ENCODE data around the gene SLC9A9. TPM values are rescaled to one million over a fixed set of nuclear protein-coding genes. Genes with fewer than 3 reads are reported as not detected.
A peak's percentile ranks its signal among the peaks of the same experiment; 100 is the strongest.

Gene SLC9A9
- total RNA-seq, 3 donors from 2014 or later (not counting 1 experiment from before 2014, with no cell fraction given), result 24.0 to 29.1 (median 27.2) TPM

- Mint-ChIP-seq H3K9me3 (no peaks in the 10 kb centered on the region), H3K4me3 (no peak overlapping the region), H3K27ac (peak overlapping the region; percentile 21 to 35), H3K36me3 (no peaks in the 10 kb centered on the region), H3K4me1 (peaks cover 50 to 62% of the 10 kb centered on the region in 2 donors), H3K27me3 (ENCODE audit: low read depth in 2 of 2) (no peaks in the 10 kb centered on the region)
- Histone ChIP-seq H3K27me3 (ENCODE audit: control insufficient read depth, insufficient read depth, low read length) (no peaks in the 10 kb centered on the region), H3K9me3 (ENCODE audit: control insufficient read depth, insufficient read depth, low read length) (no peaks in the 10 kb centered on the region), H3K4me3 (ENCODE audit: low read length) (no peak overlapping the region), H3K36me3 (ENCODE audit: control insufficient read depth, insufficient read depth, low read length) (no peaks in the 10 kb centered on the region), H3K4me1 (ENCODE audit: control insufficient read depth, insufficient read depth, low read length) (peaks cover 18% of the 10 kb centered on the region), H3K27ac (ENCODE audit: low read length) (no peak overlapping the region)
- 100% methylated on average over 1 of the region's 1 CpG for WGBS (ENCODE audit: insufficient coverage)
- TF ChIP-seq CTCF (IDR thresholded peaks at IDR 0.05), result no peak
- no peak for DNase-seq
- intact Hi-C loops (cut with micrococcal nuclease), result no loop called here
- ATAC-seq, result peak; percentile 32 to 84 (median 62)
Observed at GRCh38 chr3:143307613-143308183, 540.6 kb downstream of the SLC9A9 start.

- Histone ChIP-seq H3K4me1 (ENCODE audit: control insufficient read depth, insufficient read depth, low read length) (peaks cover 30% of the 10 kb centered on the region), H3K27me3 (ENCODE audit: control insufficient read depth, insufficient read depth, low read length) (no peaks in the 10 kb centered on the region), H3K36me3 (ENCODE audit: control insufficient read depth, insufficient read depth, low read length) (no peaks in the 10 kb centered on the region), H3K9me3 (ENCODE audit: control insufficient read depth, insufficient read depth, low read length) (no peaks in the 10 kb centered on the region), H3K27ac (ENCODE audit: low read length) (no peak overlapping the region), H3K4me3 (ENCODE audit: low read length) (no peak overlapping the region)
- no peaks in the 10 kb centered on the region for H3K27me3 Mint-ChIP-seq (ENCODE audit: low read depth in 2 of 2)
- intact Hi-C loops (cut with micrococcal nuclease), result no loop called here
- ATAC-seq (no peak), DNase-seq (no peak)
- peaks cover 60 to 73% of the 10 kb centered on the region in 2 donors for H3K4me1 Mint-ChIP-seq
- no peaks in the 10 kb centered on the region for H3K9me3 Mint-ChIP-seq
- WGBS (ENCODE audit: insufficient coverage), result 94% methylated on average over 1 of the region's 1 CpG
- H3K27ac Mint-ChIP-seq, result peak overlapping the region in 1 of 2 donors; percentile 35
- H3K4me3 Mint-ChIP-seq, result no peak overlapping the region
- H3K36me3 Mint-ChIP-seq, result no peaks in the 10 kb centered on the region
- TF ChIP-seq CTCF (IDR thresholded peaks at IDR 0.05), result no peak
Observed at GRCh38 chr3:143306407-143306806, 541.9 kb downstream of the SLC9A9 start.

GRCh38 chr3:143302638-143303171 is 545.6 kb downstream of the SLC9A9 start:
- Mint-ChIP-seq H3K36me3 (no peaks in the 10 kb centered on the region), H3K27ac (peak overlapping the region; percentile 80 to 84), H3K4me3 (peak overlapping the region; percentile 83), H3K27me3 (ENCODE audit: low read depth in 2 of 2) (no peaks in the 10 kb centered on the region), H3K9me3 (no peaks in the 10 kb centered on the region), H3K4me1 (peaks cover 89 to 92% of the 10 kb centered on the region in 2 donors)
- H3K4me3 ChIP-seq (ENCODE audit: low read length), result no peak overlapping the region
- no peak overlapping the region for H3K27ac ChIP-seq (ENCODE audit: low read length)
- no peak for TF ChIP-seq CTCF (IDR thresholded peaks at IDR 0.05)
- no peaks in the 10 kb centered on the region for H3K27me3 ChIP-seq (ENCODE audit: control insufficient read depth, insufficient read depth, low read length)
- no peaks in the 10 kb centered on the region for H3K36me3 ChIP-seq (ENCODE audit: control insufficient read depth, insufficient read depth, low read length)
- 70% methylated on average over 10 of the region's 11 CpGs for WGBS (ENCODE audit: insufficient coverage)
- DNase-seq (no peak), ATAC-seq (no peak)
- peaks cover 58% of the 10 kb centered on the region for H3K4me1 ChIP-seq (ENCODE audit: control insufficient read depth, insufficient read depth, low read length)
- H3K9me3 ChIP-seq (ENCODE audit: control insufficient read depth, insufficient read depth, low read length), result no peaks in the 10 kb centered on the region
- intact Hi-C loops (cut with micrococcal nuclease), result loop anchor here (5.0 kb wide), 4 partner anchors 35 to 150 kb away; no protein-coding TSS in a partner anchor

Data from natural killer cell (primary cell).